SK-N-SH treated with all-trans-retinoic acid at 6 μM for 48 hours (cell line): ENCODE data around the gene OSBPL3.

Experiments
- ATAC-seq: fragments of 200-7000 bp; cut with Tn5 transposase; 3 replicates; pipeline ENCODE4 v1.9.1; 2020; ENCODE audit warnings: mild to moderate bottlenecking, moderate library complexity
- BACH2 ChIP-seq: fragments of 250-450 bp; sonication (Bioruptor Pico); IDR thresholded peaks from 2 replicates; pipeline ENCODE4 v1.9.0; 2021; ENCODE audit warnings: mild to moderate bottlenecking, borderline replicate concordance
- CREB5 ChIP-seq: fragments of 250-450 bp; sonication (Bioruptor Pico); IDR thresholded peaks from 2 replicates; pipeline ENCODE4 v1.5.1; 2020; ENCODE audit warnings: low read depth, mild to moderate bottlenecking, moderate library complexity
- CSDC2 ChIP-seq: fragments of 250-450 bp; sonication (Bioruptor Pico); IDR thresholded peaks from 2 replicates; pipeline ENCODE4 v1.5.0; 2020; ENCODE audit warnings: mild to moderate bottlenecking, moderate library complexity
- CSRNP3 ChIP-seq: fragments of 250-450 bp; sonication (Bioruptor Pico); IDR thresholded peaks from 2 replicates; pipeline ENCODE4 v1.5.1; 2021; ENCODE audit warnings: mild to moderate bottlenecking, moderate library complexity
- ESRRG ChIP-seq: fragments of 250-450 bp; sonication (Bioruptor Pico); IDR thresholded peaks from 2 replicates; pipeline ENCODE4 v1.6.1; 2021; ENCODE audit warnings: mild to moderate bottlenecking
- OSR1 ChIP-seq: fragments of 250-450 bp; sonication (Bioruptor Pico); IDR thresholded peaks from 2 replicates; pipeline ENCODE4 v1.8.0; 2022; ENCODE audit warnings: moderate library complexity, mild to moderate bottlenecking, inconsistent platforms
- PATZ1 ChIP-seq: fragments of 250-450 bp; sonication (Bioruptor Pico); IDR thresholded peaks from 2 replicates; pipeline ENCODE4 v1.8.0; 2020; ENCODE audit warnings: mild to moderate bottlenecking, moderate library complexity, borderline replicate concordance
- PPARA ChIP-seq: fragments of 250-450 bp; sonication (Bioruptor Pico); IDR thresholded peaks from 2 replicates; pipeline ENCODE4 v1.5.0; 2020; ENCODE audit warnings: mild to moderate bottlenecking, borderline replicate concordance
- RARB ChIP-seq: fragments of 250-450 bp; sonication (Bioruptor Pico); IDR thresholded peaks from 2 replicates; pipeline ENCODE4 v1.8.0; 2021; ENCODE audit warnings: mild to moderate bottlenecking, moderate library complexity
- SNAI2 ChIP-seq: fragments of 250-450 bp; sonication (Bioruptor Pico); IDR thresholded peaks from 2 replicates; pipeline ENCODE4 v1.5.0; 2020; ENCODE audit warnings: mild to moderate bottlenecking, moderate library complexity
- TCF4 ChIP-seq: fragments of 250-450 bp; sonication (Bioruptor Pico); IDR thresholded peaks from 2 replicates; pipeline ENCODE4 v1.8.0; 2021; ENCODE audit warnings: mild to moderate bottlenecking, moderate library complexity, borderline replicate concordance
- TOX ChIP-seq: fragments of 250-450 bp; sonication (Bioruptor Pico); IDR thresholded peaks from 2 replicates; pipeline ENCODE4 v1.8.0; 2021; ENCODE audit warnings: mild to moderate bottlenecking, moderate library complexity, borderline replicate concordance
- ZC3H10 ChIP-seq: fragments of 250-450 bp; sonication (Bioruptor Pico); IDR thresholded peaks from 2 replicates; pipeline ENCODE4 v1.5.1; 2021; ENCODE audit warnings: mild to moderate bottlenecking, moderate library complexity
- ZFP3 ChIP-seq: fragments of 250-450 bp; sonication (Bioruptor Pico); IDR thresholded peaks from 2 replicates; pipeline ENCODE4 v1.5.0; 2020; ENCODE audit warnings: mild to moderate bottlenecking, moderate library complexity
- ZFP30 ChIP-seq: fragments of 450-650 bp; formaldehyde crosslinking; IDR thresholded peaks from 2 replicates; pipeline ENCODE4 v1.5.0; 2022; ENCODE audit warnings: mild to moderate bottlenecking, moderate library complexity
- ZNF565 ChIP-seq: fragments of 450-650 bp; formaldehyde crosslinking; conservative IDR thresholded peaks from 2 replicates; pipeline ENCODE4 v1.5.0; 2020; ENCODE audit warnings: low read depth, mild to moderate bottlenecking, moderate library complexity
- ZNF8 ChIP-seq: fragments of 450-650 bp; formaldehyde crosslinking; IDR thresholded peaks from 2 replicates; pipeline ENCODE4 v1.5.0; 2020; ENCODE audit warnings: mild to moderate bottlenecking, moderate library complexity
- TF ChIP-seq, protein P1 (sequence below): fragments of 250-450 bp; sonication (Bioruptor Pico); IDR thresholded peaks from 2 replicates; pipeline ENCODE4 v1.5.0; 2020; ENCODE audit warnings: mild to moderate bottlenecking, moderate library complexity

OSBPL3 gene

DNA sequence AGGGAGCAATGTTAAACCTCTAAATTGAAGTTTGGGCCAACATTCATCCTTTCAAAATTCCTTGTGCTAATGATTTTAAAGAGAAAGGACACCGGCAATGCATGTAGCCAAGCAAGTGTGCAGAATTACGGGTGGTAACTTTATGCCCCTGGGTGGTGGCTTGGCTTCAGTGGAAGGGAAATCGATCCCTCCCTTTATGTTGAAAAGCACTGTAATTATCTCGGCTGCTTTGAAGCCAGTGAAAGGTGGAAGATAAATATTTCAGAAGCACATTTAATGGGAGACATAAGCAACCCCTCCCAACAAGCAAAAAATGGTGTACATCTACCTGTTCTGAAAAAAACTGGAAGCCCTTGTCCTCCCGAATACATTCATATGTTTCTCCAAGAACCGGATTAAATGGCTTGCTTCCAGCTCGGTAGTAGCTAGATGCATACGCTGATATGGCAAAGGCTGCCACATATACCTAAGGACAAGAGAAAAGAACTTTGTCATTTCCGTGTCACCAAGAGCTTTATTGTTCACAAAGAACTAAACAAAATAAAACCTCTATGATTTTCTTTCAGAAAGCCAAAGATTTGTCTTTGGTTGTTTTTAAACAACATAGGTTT is 149.4 kb downstream of the OSBPL3 start:
- TF ChIP-seq PATZ1 = no peak
- no peak for TF ChIP-seq PPARA (CRISPR knock-in tag)
- TF ChIP-seq CSRNP3 (CRISPR knock-in tag) = no peak
- TF ChIP-seq ZFP3 (CRISPR knock-in tag) = no peak
- TF ChIP-seq TCF4 (CRISPR knock-in tag) = no peak
- no peak for TF ChIP-seq ZNF565 (CRISPR knock-in tag)
- TF ChIP-seq ESRRG (CRISPR knock-in tag) = no peak
- no peak for TF ChIP-seq CSDC2 (CRISPR knock-in tag)
- TF ChIP-seq ZNF8 = no peak
- no peak for TF ChIP-seq SNAI2 (CRISPR knock-in tag)

DNA sequence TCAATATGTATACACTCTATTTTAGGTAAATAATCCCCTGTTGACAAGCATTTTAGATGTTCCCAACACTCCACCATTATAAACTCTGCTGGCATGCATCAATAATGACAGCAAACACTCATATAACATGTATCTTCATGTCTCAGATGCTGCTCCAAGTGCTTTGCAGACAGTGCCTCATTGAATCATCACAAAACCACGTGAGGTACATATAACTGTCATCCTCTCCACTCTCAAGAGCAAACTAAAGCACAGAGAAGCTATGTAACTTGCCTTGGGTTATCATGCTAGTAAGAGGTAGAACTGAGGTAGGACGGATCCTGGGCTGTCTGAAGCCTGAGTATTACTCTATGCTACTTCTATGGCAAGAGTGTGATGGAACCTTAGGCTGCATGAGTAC is 150.2 kb downstream of the OSBPL3 start:
- no peak for ATAC-seq
- TF ChIP-seq ZNF8 (no peak), OSR1 (no peak), SNAI2 (CRISPR knock-in tag) (no peak), RARB (CRISPR knock-in tag) (no peak), BACH2 (no peak), CREB5 (CRISPR knock-in tag) (no peak), CSDC2 (CRISPR knock-in tag) (no peak), TCF4 (CRISPR knock-in tag) (no peak), ZNF565 (CRISPR knock-in tag) (no peak), ZC3H10 (CRISPR knock-in tag) (no peak), ZFP3 (CRISPR knock-in tag) (no peak), ESRRG (CRISPR knock-in tag) (no peak), ZFP30 (CRISPR knock-in tag) (no peak), PPARA (CRISPR knock-in tag) (no peak)

More for the DNA sequence above, 149.4 kb downstream of the OSBPL3 start:
- no peak for ATAC-seq

DNA sequence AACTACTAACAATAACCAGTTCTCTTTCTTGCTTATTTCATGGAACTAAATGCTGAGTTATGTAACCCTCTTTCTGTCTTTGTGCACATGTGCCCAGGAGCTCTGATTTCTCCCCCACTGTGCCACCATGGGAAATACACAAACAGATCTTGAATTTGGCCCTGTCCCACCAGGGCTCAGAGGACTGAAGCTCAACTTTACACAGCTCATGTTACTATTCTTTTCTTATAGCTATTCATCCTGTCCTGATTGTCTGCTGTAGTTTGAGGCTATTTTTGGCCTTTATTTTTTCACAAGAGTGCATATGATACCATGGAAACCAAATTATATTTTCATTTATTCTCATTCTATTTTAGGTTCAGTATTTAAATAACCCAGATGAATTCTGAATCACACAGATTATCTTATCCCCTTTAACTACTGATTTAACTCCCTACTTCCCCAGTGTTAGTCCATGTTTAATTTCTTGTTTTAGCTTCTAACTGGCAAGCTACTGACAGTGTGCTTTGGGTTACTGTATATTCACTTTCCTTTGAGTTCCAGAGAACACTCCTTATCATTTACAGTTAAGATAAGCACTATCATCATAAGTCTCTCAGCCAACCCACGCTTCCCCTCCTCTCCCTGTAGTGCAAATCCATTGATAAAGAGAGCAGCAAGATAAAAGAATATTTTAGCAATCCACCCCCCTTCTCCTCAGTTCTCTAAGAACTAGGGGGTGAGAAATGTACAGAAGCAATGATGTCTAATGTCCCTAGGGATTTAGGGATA is 150.9 kb downstream of the OSBPL3 start:
- TF ChIP-seq ZFP30 (CRISPR knock-in tag) (no peak), ZC3H10 (CRISPR knock-in tag) (no peak), CSRNP3 (CRISPR knock-in tag) (no peak), ZFP3 (CRISPR knock-in tag) (no peak), CREB5 (CRISPR knock-in tag) (no peak), CSDC2 (CRISPR knock-in tag) (no peak), BACH2 (no peak), ESRRG (CRISPR knock-in tag) (no peak), SNAI2 (CRISPR knock-in tag) (no peak), OSR1 (no peak), TOX (CRISPR knock-in tag) (no peak)
- TF ChIP-seq, protein P1, sequence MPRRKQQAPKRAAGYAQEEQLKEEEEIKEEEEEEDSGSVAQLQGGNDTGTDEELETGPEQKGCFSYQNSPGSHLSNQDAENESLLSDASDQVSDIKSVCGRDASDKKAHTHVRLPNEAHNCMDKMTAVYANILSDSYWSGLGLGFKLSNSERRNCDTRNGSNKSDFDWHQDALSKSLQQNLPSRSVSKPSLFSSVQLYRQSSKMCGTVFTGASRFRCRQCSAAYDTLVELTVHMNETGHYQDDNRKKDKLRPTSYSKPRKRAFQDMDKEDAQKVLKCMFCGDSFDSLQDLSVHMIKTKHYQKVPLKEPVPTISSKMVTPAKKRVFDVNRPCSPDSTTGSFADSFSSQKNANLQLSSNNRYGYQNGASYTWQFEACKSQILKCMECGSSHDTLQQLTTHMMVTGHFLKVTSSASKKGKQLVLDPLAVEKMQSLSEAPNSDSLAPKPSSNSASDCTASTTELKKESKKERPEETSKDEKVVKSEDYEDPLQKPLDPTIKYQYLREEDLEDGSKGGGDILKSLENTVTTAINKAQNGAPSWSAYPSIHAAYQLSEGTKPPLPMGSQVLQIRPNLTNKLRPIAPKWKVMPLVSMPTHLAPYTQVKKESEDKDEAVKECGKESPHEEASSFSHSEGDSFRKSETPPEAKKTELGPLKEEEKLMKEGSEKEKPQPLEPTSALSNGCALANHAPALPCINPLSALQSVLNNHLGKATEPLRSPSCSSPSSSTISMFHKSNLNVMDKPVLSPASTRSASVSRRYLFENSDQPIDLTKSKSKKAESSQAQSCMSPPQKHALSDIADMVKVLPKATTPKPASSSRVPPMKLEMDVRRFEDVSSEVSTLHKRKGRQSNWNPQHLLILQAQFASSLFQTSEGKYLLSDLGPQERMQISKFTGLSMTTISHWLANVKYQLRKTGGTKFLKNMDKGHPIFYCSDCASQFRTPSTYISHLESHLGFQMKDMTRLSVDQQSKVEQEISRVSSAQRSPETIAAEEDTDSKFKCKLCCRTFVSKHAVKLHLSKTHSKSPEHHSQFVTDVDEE (CRISPR knock-in tag) = no peak
- peak; percentile 61 for ATAC-seq
